HEK293T (cell line): ENCODE measurements around the gene NKAIN2.

Experiments used
- BHLHE40 ChIP-seq: fragments of 450-650 bp; IDR thresholded peaks from 2 replicates; pipeline ENCODE4 v1.6.1; 2016; ENCODE audit warnings: mild to moderate bottlenecking, moderate library complexity, borderline replicate concordance
- ELF4 ChIP-seq: fragments of 450-650 bp; IDR thresholded peaks from 2 replicates; pipeline ENCODE4 v1.6.1; 2017; ENCODE audit warnings: antibody characterized with exemption
- FOXA1 ChIP-seq: fragments of 450-650 bp; IDR thresholded peaks from 2 replicates; pipeline ENCODE4 v1.6.1; 2016; ENCODE audit warnings: mild to moderate bottlenecking
- FOXK2 ChIP-seq: fragments of 450-650 bp; IDR thresholded peaks from 2 replicates; pipeline ENCODE4 v1.6.1; 2016; ENCODE audit warnings: mild to moderate bottlenecking
- FOXM1 ChIP-seq: fragments of 450-650 bp; IDR thresholded peaks from 2 replicates; pipeline ENCODE4 v1.6.1; 2017; ENCODE audit warnings: mild to moderate bottlenecking, borderline replicate concordance
- L3MBTL2 ChIP-seq: fragments of 450-650 bp; conservative IDR thresholded peaks from 2 replicates; pipeline ENCODE4 v1.6.1; 2016; ENCODE audit warnings: mild to moderate bottlenecking
- NFRKB ChIP-seq: fragments of 450-650 bp; IDR thresholded peaks from 2 replicates; pipeline ENCODE4 v1.6.1; 2016; ENCODE audit warnings: mild to moderate bottlenecking, moderate library complexity
- PKNOX1 ChIP-seq: fragments of 450-650 bp; IDR thresholded peaks from 2 replicates; pipeline ENCODE4 v1.6.1; 2016
- SP1 ChIP-seq: fragments of 450-650 bp; IDR thresholded peaks from 2 replicates; pipeline ENCODE4 v1.6.1; 2017
- SUZ12 ChIP-seq: fragments of 450-650 bp; IDR thresholded peaks from 2 replicates; pipeline ENCODE4 v1.6.1; 2016; ENCODE audit warnings: mild to moderate bottlenecking
- ZNF384 ChIP-seq: fragments of 450-650 bp; IDR thresholded peaks from 2 replicates; pipeline ENCODE4 v1.6.1; 2016

- TF ChIP-seq SUZ12 (no peak), FOXA1 (no peak), FOXM1 (no peak), SP1 (no peak), NFRKB (no peak), ELF4 (no peak), PKNOX1 (no peak), FOXK2 (no peak), L3MBTL2 (no peak), ZNF384 (no peak), BHLHE40 (no peak)
These were observed 162.2 kb downstream of the NKAIN2 start for GRCh38 chr6:123965894-123966293.
